GM11168 (cell line): ENCODE measurements around the gene CREB5.
"Not testable (repeated sequence)": the region's sequence is repeated elsewhere in the genome, so short reads cannot be mapped to it uniquely, and the experiment has no call there.

Experiments used
- in situ Hi-C: fragments of 300-500 bp; cut with MboI; formaldehyde crosslinking; loops from one replicate; pipeline ENCODE4 v1.12.0; 2022; ENCODE audit warnings: low sequenced_read_pairs; ENCODE audit not compliant: unreplicated experiment

Gene CREB5

GRCh38 chr7:28597284-28597683, 185.0 kb downstream of the CREB5 start:
- in situ Hi-C loops: no loop called here

GRCh38 chr7:28598037-28598436, 185.7 kb downstream of the CREB5 start:
- in situ Hi-C loops: not testable (repeated sequence)

GRCh38 chr7:28598586-28598985, 186.3 kb downstream of the CREB5 start:
- in situ Hi-C loops: no loop called here

GRCh38 chr7:28599411-28599810, 187.1 kb downstream of the CREB5 start:
- in situ Hi-C loops: no loop called here

GRCh38 chr7:28602282-28602681, 190.0 kb downstream of the CREB5 start:
- in situ Hi-C loops: no loop called here

- in situ Hi-C loops: no loop called here
Measured at GRCh38 chr7:28605427-28606085, 193.2 kb downstream of the CREB5 start.

- in situ Hi-C loops: no loop called here
Measured at GRCh38 chr7:28606421-28606820, 194.1 kb downstream of the CREB5 start.

GRCh38 chr7:28607855-28608193, 195.5 kb downstream of the CREB5 start:
- in situ Hi-C loops: no loop called here

- in situ Hi-C loops: no loop called here
Measured at GRCh38 chr7:28608237-28608656, 195.9 kb downstream of the CREB5 start.

GRCh38 chr7:28608731-28609130, 196.4 kb downstream of the CREB5 start:
- in situ Hi-C loops: no loop called here

GRCh38 chr7:28609608-28610007, 197.3 kb downstream of the CREB5 start:
- in situ Hi-C loops: no loop called here

GRCh38 chr7:28611399-28611897, 199.1 kb downstream of the CREB5 start:
- in situ Hi-C loops: not testable (repeated sequence)

- in situ Hi-C loops: no loop called here
Measured at GRCh38 chr7:28613262-28613661, 200.9 kb downstream of the CREB5 start.

GRCh38 chr7:28615091-28615490, 202.8 kb downstream of the CREB5 start:
- in situ Hi-C loops: no loop called here

- in situ Hi-C loops: no loop called here
Measured at GRCh38 chr7:28617308-28617880, 205.1 kb downstream of the CREB5 start.

GRCh38 chr7:28618383-28618782, 206.1 kb downstream of the CREB5 start:
- in situ Hi-C loops: no loop called here

- in situ Hi-C loops: no loop called here
Measured at GRCh38 chr7:28619256-28619655, 206.9 kb downstream of the CREB5 start.

GRCh38 chr7:28621369-28621841, 209.1 kb downstream of the CREB5 start:
- in situ Hi-C loops: loop anchor here (10.0 kb wide), 2 partner anchors 227 to 233 kb away; no protein-coding TSS in a partner anchor

- in situ Hi-C loops: loop anchor here (10.0 kb wide), 2 partner anchors 228 to 232 kb away; no protein-coding TSS in a partner anchor
Measured at GRCh38 chr7:28623105-28623730, 210.9 kb downstream of the CREB5 start.

- in situ Hi-C loops: loop anchor here (10.0 kb wide), 2 partner anchors 229 to 231 kb away; no protein-coding TSS in a partner anchor
Measured at GRCh38 chr7:28623863-28624262, 211.5 kb downstream of the CREB5 start.

- in situ Hi-C loops: loop anchor here (10.0 kb wide), 2 partner anchors 229 to 231 kb away; no protein-coding TSS in a partner anchor
Measured at GRCh38 chr7:28625432-28625831, 213.1 kb downstream of the CREB5 start.
